ENCODE data around the gene GET4.
A peak's percentile ranks its signal among the peaks of the same experiment; 100 is the strongest.

The GET4 gene

GRCh38 chr7:876077-876971, at the start of gene GET4:
Gene GET4, plus strand, starts transcription at chr7:876554. Its CDS starts 92 bp downstream, at chr7:876646.
- peak; percentile 92 for DNase-seq

- no peak for DNase-seq
Observed at GRCh38 chr7:828793-829561, 47.4 kb upstream of the GET4 start.

- DNase-seq = no peak
Observed at GRCh38 chr7:830069-830468, 46.3 kb upstream of the GET4 start.

DNA sequence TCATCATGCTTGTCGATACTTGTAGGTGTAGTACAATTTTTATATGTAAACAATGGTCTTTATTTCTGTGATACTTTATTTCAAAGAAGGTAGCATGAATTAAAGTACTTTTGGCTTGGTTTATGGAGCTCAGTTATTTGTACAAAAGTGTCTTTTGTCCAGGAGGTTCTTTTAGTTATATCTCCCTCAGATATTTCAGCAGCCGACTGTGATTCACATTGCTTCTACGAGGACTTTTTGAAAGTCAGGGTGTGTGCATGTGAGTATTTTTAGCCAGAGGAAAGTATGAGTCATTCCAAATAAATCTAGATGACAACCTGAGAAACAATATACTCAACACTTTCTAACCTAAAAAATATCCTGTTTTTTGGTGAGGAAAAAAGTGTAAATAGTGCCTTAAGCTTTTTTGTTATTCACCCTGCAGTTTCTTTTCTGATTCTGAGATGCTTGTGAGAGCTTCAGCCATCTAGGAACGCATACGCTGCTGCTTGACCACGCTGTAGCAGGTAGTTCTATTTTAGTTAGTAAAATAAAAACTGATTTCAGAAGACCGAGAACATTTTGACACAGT, 44.7 kb upstream of the GET4 start:
- DNase-seq = peak; percentile 54

GRCh38 chr7:832167-832967, 44.0 kb upstream of the GET4 start, which contains the start of gene SUN1:
Gene SUN1, plus strand, starts transcription at chr7:832476. Its CDS starts 49 bp downstream, at chr7:832525.
- no peak for DNase-seq

DNA sequence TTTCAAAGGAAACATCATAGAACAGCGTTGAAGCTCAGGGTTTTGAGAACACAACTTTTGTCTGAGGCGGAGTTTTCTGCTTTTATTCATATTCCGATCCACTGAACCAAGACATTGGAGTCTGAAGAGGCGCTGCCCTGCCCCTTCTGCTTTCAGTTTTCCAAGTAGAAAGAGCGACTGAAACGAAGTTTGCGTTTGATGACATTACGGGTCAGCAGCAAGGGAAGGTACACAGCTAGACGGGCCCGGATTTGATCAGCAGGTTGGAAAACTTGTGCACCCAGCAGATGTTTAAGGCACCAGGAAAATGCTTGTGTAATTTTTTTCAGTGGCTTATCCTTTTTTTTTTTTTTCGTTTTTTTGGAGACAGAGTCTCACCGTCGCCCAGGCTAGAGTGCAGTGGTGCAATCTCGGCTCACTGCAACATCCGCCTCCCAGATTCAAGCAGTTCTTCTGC, 43.4 kb upstream of the GET4 start:
- DNase-seq = no peak

- DNase-seq = no peak
Observed at GRCh38 chr7:833601-834258, 42.6 kb upstream of the GET4 start.

GRCh38 chr7:834277-834676, 42.1 kb upstream of the GET4 start:
- no peak for DNase-seq

DNA sequence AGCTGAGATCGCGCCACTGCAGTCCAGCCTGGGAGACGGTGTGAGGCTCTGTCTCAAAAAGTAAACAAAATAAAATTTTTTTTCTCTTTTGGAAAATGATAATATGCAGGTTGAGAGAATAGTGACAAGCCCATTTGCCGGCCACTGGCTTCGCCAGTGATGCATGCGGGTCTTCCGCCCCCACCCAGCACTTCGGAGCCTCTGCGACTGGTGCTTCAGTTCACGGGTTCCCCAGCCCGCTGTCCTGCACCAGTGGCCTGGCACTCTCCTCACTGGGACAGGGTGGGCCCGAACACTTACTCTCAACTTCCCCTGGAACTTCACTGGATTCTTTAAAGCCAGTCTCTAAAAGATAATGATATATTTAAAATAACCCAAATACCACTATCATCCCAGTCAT, 41.3 kb upstream of the GET4 start:
- no peak for DNase-seq

- no peak for DNase-seq
Observed at GRCh38 chr7:835485-836401, 40.6 kb upstream of the GET4 start.

- no peak for DNase-seq
Observed at GRCh38 chr7:836429-836828, 39.9 kb upstream of the GET4 start.

DNA sequence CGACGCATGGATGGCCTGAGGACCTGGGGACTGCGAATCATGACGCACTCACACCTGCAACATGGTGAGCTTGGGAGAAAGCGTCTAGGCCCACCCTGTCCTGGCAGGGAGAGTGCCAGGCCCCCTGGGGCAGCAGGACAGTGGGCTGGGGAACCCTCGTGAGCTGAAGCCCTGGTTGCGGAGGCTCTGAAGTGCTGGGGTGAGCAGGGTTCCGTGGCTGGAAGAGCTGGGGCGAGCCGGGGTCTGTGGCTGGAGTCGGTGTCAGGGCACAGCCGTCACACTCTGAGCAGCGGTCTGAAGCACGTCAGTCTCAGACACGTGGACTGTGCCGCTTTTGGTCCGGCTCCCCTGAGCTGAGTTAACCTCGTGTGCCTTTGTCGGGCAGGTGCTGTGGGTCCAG, 39.4 kb upstream of the GET4 start:
- no peak for DNase-seq

- DNase-seq = no peak
Observed at GRCh38 chr7:840001-840600, 36.3 kb upstream of the GET4 start.

DNA sequence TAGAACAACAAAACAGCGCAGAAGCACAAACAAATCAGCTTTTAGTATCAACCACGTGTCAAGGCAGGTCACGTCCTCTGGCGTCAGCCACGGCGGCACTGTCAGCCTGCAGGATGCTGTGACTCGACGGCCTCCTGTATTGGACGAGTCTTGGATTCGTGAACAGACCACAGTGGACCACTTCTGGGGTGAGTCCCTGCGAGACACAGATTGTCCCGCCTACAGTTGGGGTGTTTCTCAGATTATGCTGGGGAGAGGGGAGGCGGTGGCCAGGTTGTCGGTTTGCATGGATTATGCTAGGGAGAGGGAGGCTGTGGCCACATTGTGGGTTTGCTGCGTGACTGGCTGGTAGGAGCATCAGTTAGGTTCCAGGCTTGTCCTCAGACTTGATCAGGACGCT, 34.4 kb upstream of the GET4 start:
- DNase-seq = no peak

- DNase-seq = no peak
Observed at GRCh38 chr7:842431-843031, 33.8 kb upstream of the GET4 start.

DNA sequence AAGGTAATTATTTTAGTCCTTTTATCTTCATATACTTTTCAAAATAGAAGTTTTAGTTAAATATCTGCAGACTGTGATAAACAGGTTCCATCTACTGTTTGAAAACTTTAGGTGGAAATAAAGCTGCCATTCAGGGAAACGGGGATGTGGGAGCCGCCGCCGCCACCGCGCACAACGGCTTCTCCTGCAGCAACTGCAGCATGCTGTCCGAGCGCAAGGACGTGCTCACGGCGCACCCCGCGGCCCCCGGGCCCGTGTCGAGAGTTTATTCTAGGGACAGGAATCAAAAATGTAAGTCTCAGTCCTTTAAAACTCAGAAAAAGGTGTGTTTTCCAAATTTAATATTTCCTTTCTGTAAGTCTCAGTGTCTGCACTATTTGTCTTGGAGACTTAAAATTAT, 33.1 kb upstream of the GET4 start:
- DNase-seq = no peak

DNA sequence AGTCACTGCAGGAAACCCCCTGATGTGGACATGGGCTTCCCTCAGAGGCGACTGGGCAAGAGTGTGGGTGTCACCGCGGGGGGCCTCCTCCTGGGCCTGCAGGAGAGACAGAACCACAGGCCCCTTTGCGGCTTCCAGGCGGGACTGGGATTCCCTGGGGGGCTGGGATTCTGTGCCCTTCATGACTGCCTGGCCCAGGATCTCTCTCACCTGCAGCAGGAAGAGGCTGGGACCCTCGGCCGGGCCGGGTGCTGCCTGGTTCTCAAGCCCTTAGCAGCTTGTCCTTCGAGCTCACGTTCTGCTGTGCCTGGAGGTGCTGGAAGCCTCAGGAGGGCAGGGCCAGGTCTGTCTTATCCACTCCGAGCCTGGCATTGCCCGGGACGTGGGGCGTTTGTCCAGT, 32.3 kb upstream of the GET4 start:
- DNase-seq = no peak

GRCh38 chr7:844514-844913, 31.8 kb upstream of the GET4 start:
- no peak for DNase-seq

DNA sequence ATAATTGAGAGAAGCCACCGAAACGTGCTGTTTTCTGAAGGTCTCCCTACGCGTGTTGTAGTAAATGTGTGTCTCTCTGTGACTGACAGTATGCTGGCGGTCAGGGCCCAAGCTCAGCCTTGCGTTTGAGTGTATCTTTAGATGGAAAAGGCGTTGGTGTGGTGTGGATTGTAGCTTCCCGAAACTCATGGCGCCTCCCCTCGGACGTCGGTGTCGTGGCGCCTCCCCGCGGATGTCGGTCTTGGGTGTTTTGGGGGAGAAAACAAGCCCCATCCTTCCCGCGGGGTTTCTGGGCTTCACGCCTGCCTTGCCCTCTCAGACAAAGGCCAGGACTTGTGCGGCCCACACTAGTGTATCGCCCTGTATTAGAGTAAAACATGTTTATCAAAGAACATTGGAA, 31.3 kb upstream of the GET4 start:
- no peak for DNase-seq

- no peak for DNase-seq
Observed at GRCh38 chr7:845731-846130, 30.6 kb upstream of the GET4 start.
